NCI-H69 (cell line): ENCODE measurements around the gene SVOP.
"Not testable (repeated sequence)": the region's sequence is repeated elsewhere in the genome, so short reads cannot be mapped to it uniquely, and the experiment has no call there.

Source experiments
- DNase-seq: peaks from one replicate; lab custom pipeline; 2025; lab: John Stamatoyannopoulos, UW

SVOP gene, protein sequence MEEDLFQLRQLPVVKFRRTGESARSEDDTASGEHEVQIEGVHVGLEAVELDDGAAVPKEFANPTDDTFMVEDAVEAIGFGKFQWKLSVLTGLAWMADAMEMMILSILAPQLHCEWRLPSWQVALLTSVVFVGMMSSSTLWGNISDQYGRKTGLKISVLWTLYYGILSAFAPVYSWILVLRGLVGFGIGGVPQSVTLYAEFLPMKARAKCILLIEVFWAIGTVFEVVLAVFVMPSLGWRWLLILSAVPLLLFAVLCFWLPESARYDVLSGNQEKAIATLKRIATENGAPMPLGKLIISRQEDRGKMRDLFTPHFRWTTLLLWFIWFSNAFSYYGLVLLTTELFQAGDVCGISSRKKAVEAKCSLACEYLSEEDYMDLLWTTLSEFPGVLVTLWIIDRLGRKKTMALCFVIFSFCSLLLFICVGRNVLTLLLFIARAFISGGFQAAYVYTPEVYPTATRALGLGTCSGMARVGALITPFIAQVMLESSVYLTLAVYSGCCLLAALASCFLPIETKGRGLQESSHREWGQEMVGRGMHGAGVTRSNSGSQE

DNA sequence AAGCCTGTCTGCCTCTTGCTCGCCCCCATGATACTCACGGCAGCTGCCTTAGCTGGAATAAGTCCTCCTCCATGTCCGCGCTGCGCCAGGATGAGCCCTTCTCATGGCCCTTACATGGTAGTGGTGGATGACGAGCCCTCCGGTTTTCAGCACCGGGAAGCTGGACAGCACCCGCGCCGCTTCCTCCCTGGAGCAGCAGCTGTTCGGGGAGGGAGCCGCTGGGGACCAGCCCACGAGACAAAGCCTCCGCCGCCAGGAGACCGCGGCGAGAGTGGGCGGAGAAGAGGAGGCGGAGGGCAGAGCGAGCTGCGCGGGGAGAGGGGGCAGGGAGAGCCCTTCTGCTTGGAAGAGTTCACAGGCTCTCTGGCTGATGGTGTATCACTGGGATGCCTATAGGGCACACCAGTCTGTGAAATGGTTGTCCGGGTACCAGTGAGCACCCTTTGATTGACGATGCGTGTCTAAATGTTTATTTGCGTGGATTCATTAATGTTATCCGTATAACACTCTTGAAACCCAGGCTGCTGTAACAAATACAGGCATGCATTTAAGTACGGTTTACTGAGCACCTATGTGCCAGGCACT, at the start of gene SVOP:
Gene SVOP, minus strand, starts transcription at position 273 of the 585 bp plus-strand sequence. Its CDS starts 200 bp downstream, at position 73.
- peak; percentile 95 for DNase-seq

DNA sequence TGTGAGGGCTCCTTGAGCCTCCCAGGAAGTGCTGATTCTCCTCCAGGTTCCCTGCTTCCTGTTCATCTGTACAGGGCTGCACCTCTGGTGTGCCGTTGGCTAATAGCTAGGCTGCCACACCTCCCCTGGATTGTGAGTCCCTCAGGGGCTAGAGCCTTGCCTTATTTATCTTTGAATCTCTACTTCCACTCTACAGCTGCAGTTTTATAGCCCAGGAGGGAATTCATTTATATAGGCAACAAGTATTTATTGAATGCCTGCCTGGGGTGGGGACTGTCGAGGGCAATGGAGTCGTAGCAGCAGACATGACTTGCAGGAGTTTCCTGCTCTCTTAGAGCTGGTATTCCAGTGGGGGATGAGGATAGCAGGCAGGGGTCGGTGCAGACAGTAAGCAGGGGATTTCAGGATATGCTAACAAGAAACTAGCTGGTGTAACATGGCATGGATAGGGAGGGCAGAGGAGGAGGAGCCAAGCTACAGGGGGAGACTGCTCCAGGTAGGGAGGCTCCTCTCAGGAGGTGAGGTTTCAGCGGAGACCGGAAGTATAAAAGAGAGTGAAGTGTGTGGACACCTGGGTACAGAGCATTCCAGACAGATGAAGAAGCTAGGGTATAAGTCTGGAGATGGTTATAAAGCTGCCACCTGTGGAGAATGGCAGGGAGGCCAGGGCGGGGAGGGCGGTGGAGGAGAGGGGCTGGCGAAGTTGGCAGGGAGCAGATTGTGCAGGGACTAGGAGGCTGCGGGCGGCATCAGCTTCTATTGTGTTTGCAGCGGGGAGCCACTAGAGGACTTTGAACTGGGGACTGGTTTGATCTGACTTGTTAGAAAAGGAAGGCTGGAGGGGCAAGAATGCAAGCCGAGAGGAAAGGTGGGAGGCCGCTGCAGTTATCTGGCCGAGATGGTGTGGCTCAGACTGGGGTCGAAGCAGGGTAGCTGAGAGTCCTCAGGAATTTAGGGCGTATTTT, 48.7 kb upstream of the SVOP start:
- DNase-seq = peak; percentile 80

DNA sequence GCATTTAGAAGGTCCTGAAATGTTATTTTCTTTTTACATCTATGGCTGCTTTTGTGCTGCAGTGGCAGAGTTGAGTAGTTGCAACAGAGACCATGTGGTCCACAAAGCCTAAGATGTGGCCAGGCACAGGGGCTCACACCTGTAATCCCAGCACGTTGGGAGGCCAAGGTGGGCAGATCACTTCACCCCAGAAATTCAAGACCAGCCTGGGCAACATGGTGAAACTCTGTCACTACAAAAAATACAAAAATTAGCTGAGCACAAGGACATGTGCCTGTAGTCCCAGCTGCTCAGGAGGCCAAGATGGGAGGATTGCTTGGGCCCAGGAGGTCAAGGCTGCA, 45.0 kb upstream of the SVOP start:
- DNase-seq = no peak

DNA sequence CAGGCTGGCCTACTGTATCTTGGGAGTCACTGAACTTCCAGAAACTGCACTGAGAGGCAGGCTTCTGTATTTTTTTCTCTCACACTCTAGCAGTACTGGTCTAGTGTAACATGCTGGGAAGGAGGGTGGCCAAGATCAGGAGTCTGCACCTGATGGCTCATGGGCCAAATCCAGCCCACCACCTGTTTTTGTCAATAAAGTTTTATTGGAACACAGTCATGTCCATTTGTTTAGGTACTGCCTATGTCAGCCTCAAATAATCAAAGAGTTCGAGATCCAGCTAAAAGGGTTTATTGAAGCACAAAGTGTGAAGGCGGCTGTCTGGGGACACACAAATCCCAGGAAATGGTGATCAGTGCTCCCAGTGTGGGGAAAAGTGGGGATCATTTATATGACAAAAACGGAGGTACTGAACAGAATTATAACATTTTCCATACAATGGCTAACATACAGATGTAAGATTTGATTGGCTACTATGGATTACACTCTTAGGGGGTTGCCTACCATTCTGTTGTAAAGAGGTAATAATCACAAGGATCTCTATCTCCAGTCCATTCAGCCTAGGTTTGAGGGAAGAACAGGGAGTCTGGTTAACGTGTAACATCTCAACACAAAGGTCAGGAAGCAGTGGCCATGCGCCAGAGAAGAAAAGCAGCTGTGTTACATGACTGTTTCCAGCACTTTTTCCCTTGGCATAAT, 44.4 kb upstream of the SVOP start:
- DNase-seq = no peak

DNA sequence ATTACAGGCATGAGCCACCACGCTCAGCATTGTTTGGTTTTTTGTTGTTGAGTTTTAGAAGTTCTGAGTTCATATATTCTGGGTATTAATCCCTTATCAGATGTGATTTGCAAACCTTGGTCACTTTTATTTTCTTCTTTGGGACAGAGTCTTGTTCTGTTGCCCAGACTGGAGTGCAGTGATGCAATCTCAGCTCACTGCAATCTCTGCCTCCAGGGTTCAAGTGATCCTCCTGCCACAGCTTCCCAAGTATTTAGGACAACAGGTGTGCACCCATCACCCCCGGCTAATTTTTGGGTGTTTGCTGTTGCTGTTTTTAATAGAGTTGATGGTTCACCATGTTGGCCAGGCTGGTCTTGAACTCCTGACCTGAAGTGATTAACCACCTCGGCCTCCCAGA, 43.3 kb upstream of the SVOP start:
- no peak for DNase-seq

DNA sequence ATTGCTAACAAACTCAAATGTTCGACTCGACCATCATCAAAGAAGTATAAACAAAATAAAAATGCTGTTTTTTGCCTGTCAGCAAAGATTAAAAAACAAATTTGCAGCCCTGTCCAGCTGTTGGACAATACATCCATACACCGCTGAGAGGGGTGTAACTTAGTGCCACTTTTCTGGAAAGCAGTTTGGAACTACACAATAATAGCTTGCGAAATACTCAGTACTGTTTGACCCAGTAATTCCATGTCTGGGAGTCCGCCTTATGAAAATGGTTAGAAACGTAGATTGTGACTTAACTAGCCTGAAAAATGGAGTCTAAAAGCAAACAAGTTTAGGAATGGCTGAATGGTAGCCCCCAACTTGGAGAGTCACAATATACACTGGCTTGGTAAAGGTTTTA, 37.9 kb upstream of the SVOP start:
- DNase-seq = no peak

DNA sequence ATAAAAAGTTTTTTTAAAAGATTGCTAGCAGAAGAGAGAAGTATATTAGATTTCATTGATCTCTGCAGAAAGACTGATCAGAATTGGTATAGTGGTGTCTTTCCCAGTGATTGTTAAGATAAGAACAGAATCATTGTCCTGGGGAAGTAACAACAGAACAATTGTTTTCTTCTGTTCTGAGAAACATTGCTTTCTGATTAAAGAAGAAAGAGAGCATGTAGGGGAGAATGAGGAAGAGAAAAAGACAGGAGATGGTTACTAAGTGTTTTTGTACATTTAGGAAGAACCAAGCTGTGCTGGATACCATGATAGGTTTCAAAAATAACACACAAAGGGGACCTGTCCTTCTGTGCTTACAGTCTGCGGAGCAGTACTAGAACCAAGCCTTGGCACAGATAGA, 36.5 kb upstream of the SVOP start:
- DNase-seq = no peak

DNA sequence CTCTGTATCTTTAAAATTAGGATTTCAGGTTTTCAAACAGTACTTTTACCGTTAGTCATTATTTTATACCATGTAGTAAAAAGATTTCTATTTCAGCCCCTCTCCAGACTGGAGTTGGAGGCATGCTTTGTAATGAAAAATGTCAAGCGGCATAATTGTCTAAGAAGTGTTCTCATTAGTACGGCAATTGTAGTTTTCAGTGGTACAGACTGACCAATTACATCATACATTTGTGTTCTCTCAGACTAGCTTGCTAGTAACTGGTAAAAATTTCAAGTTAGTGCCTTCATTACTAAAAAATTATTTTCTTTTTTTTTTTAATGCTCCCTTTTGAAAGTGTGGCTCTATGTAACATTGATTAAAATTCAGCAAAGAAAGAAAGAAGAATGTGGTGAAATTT, 36.0 kb upstream of the SVOP start:
- DNase-seq = no peak

DNA sequence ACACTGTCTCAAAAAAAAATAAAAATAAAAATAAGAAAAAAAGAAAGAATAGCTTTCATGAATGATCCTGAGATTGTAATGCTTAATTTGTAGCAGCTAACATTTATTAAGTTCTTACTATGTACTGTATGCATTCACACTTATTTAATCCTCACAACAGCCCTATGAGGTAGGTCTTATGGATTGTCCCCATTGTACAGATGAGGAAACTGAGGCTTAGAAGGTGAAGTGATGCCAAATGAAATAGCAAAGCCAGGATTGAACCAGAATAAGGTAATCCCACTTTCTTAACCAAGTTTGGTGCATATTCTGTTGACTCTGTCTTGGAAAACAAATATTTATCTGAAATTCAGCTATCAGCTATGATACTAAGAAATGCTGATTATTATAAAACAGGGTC, 33.7 kb upstream of the SVOP start:
- DNase-seq = no peak

DNA sequence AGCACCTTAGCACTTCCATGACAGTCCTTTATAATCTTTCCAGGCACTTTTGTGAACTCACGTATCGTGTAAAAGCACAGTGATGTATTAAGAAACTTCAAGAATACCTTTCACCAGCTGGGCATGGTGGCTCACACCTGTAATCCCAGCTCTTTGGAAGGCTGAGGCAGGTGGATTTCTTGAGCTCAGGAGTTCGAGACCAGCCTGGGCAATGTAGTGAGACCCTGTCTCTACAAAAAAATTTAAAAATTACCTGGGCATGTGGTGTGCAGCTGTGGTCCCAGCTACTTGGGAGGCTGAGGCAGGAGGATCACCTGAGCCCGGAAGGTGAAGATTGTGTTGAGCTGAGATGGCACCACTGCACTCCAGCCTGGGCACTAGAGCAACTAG, 33.3 kb upstream of the SVOP start:
- not testable (repeated sequence) for DNase-seq

DNA sequence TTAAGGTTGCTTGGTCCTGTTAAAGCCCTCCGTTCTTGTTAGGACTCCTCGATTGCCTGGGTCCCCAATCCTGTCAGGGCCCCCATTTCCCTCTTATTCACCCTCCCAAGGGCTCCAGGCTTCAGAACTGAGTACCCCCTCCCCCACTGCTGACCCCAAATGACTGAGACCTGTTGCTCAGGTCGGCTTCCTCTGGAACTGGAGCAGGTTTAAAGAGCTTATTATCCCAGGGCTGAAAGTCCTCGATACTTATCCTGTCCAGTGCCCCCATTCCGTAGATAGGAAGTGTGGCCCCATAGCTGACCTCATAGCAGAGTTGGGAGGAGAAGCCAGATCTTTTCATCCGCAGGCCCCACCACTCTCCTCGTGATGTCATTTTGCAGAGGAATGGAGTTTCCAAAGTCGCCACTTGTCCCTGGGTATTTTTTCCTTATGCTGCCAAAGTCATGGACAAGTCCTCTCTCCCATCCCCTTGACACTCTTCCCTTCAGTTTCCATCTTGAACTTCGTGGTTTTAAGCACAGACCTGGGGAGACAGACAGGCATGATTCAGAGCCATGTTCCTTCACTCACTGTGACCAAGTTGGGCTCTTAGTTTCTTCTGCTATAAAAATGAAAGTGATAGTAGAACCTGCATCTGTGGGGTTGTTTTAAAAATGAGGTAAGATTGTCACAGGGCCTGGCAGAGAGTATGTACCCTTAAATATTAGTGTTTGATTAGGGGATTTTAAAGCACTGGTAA, 32.7 kb upstream of the SVOP start:
- DNase-seq = no peak

DNA sequence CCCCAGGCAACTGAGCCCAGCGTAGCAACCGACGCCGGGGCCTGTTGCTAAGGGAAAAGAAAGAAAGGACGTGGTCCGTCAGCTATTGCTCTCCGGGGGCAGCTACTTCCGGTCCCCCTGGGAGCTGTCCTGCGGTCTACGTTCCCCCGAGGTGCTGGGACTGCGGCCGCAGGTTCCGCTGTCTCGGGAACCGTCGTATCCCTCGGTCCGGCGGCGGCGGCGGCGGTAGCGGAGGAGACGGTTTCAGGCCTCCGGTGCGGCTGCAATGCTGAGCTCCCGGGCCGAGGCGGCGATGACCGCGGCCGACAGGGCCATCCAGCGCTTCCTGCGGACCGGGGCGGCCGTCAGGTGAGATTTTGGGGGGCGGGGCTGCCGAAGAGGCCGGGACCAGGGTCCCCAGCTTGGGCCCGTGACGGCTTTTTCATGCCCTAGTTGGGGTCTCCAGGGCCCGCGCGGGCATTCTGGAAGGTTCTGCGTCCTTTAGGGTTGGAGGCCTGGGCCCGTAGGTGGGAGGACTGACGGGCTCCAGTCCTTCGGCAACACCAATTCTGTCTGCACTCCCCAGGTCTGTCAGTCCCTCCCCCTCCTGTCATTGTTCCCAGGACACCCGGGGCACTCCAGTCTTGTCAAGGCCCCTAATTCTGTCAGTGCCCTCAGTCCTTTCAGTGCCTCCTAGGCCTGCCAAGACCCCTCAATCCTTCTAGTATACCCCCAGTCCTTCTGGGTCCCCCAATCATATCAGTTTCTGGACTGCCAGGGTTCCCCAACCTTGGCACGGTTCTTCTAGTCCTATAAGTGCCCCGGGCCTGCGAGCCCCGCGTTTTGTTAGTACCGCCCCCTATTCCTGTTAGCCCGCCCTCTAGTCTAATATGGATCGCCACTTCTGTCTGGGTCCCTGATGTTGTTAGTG, 31.8 kb upstream of the SVOP start, which contains the start of gene USP30:
Gene USP30, plus strand, starts transcription at position 163 of the 910 bp plus-strand sequence. Its CDS starts 103 bp downstream, at position 266.
- DNase-seq = peak; percentile 96

DNA sequence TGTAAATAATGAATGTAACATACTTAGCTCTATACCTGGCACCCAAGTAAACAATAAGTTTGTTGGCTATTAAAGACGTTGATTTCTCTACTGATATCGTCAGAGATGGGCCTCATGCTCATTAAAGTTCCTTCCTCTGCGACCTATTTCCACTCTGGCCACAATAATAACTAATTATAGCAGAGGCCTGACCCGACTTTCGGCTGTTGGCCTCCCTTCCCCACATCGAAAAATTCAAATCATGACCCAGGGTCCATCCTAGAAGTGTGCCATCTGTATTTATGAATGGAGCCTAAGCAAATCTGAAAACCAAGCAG, 31.2 kb upstream of the SVOP start:
- DNase-seq = no peak

DNA sequence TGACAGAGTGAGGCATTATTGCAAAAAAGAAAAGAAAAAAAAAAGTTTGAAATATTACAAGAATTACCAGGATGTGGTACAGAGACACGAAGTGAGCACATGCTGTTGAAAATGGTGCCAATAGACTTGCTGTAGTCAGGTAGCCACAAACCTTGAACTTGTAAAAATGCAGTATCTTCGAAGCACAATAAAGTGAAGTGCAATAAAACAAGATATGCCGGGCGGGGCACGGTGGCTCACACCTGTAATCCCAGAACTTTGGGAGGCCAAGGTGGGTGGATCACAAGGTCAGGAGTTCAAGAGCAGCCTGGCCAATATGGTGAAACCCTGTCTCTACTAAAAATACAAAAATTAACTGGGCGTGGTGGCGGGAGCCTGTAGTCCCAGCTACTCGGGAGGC, 28.9 kb upstream of the SVOP start:
- DNase-seq = not testable (repeated sequence)

DNA sequence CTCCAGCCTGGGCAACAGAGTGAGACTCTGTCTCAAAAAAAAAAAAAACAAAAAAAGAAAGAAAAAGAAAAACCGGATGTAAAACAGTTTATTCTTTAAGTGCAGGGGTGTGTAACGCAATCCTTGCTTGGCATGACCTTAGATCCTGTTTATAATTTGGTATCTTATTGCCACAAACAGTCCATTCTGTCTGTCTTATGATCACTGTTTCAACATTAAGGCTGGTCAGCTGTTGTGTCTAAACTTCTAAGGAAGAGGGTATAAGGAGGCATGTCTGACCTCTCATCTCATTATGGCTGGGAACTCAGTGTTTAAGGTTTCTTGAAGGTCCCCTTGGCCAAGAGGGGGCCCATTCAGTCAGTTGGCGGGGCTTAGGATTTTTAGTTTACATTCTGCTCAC, 27.8 kb upstream of the SVOP start:
- DNase-seq = not testable (repeated sequence)

DNA sequence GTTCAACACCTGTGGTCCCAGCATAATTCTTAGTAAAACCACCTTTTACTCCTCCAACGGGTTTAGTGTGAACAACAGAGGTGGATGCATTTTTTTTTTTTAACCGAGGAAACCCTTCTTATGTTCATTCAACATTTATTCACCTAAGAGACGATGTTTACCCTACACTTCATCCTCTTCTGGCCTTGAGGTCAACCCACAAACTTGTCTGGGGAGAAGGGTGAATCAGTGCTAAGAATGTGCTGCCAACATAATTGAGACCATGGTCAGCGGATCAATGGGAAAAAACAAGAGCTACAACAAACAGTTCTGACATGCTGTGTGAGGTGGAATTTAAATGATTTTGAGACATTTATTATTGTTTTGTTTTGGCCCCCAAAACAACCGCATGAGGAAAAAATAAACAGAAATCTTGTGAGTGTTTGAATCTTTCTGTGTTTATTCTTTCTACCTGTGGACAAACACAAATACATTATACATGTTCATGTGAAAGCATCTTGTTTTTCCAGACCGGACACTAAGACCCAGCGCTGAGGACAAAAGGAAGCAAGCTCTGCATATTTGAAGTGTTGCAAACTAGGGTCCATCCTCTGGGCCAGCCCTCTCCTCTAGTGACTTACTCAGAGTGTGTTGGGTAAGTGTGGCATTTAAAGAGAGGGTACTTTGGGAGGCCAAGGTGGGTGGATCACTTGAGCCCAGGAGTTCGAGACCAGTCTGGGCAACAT, 26.4 kb upstream of the SVOP start:
- DNase-seq = no peak

DNA sequence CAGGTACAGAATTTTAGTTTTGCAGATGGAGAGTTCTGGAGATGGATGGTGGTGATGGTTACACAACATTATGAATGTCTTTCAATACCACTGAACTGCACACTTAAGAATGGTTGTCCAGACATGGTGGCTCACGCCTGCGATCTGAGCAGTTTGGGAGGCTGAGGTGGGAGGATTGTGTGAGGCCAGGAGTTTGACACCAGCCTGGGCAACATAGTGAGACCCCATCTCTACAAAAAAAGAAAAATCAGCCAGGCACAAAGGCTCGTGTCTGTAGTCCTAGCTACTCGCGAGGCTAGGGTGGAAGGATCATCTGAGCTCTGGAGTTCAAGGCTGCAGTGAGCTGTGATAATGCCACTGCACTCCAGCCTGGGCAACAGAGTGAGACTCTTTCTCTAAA, 23.4 kb upstream of the SVOP start:
- DNase-seq = no peak

DNA sequence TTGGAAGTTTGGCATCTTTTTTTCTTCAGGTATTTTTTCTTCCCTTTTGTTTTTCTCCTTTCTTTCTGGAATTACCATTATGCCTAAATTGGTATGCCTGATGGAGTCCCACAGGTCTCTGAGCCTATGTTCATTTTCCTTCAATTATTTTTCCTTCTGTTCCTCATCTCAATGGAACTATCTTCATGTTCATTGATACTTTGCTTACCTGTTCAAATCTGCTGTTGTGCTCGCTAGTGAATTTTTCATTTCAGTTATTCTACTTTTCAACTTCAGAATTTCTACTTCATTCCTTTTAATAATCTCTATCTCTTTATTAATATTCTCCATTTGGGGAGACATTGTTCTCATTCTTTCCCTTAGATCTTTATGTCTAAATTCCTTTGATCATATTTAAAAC, 16.1 kb upstream of the SVOP start:
- no peak for DNase-seq
